Spleen (tissue), 11 donors: ENCODE measurements around the gene ABCC1. TPM values are rescaled to one million over a fixed set of nuclear protein-coding genes. Genes with fewer than 3 reads are reported as not detected.

Experiments
- DNase-seq: peaks from one replicate; pipeline ENCODE4 v3.0.0-alpha.2; 2020
- H3K27ac ChIP-seq, 8 donors: fragments of 200-600 bp; sonication (generic) in 7 of 8; 1 replicate in 4 of 8; 2 replicates in 4 of 8; pipeline versions ENCODE4 v1.5.0 to v1.8.0; 2016 to 2021; ENCODE audit warnings: inconsistent platforms in 4 of 8, mild to moderate bottlenecking in 4 of 8, moderate library complexity in 1 of 8
- H3K27me3 ChIP-seq, 7 donors: fragments of 200-600 bp; sonication (generic) in 6 of 7; replicated peaks in 1 of 7; 1 replicate in 4 of 7; 2 replicates in 3 of 7; pipeline versions ENCODE4 v1.5.0 to v1.8.0; 2016 to 2021; ENCODE audit warnings: inconsistent platforms in 3 of 7, mild to moderate bottlenecking in 1 of 7
- H3K36me3 ChIP-seq, 6 donors: fragments of 200-600 bp; sonication (generic) in 5 of 6; 1 replicate in 4 of 6; 2 replicates in 2 of 6; pipeline versions ENCODE4 v1.5.0 to v1.8.0; 2016 to 2021; ENCODE audit warnings: inconsistent platforms in 2 of 6
- H3K4me1 ChIP-seq, 6 donors: fragments of 200-600 bp; sonication (generic) in 5 of 6; 1 replicate in 3 of 6; 2 replicates in 3 of 6; pipeline versions ENCODE4 v1.5.0 to v1.8.0; 2016 to 2021; ENCODE audit warnings: inconsistent platforms in 3 of 6
- H3K4me3 ChIP-seq, 8 donors: fragments of 200-600 bp; sonication (generic) in 7 of 8; 1 replicate in 4 of 8; 2 replicates in 4 of 8; pipeline versions ENCODE4 v1.5.0 to v1.8.0; 2016 to 2021; ENCODE audit warnings: inconsistent platforms in 4 of 8, mild to moderate bottlenecking in 4 of 8, moderate library complexity in 2 of 8
- H3K9me3 ChIP-seq, 8 donors: fragments of 200-600 bp; sonication (generic) in 7 of 8; 1 replicate in 4 of 8; 2 replicates in 4 of 8; pipeline versions ENCODE4 v1.5.0 to v1.8.0; 2016 to 2021; ENCODE audit warnings: inconsistent platforms in 4 of 8
- POLR2A ChIP-seq, 3 donors: fragments of 450-650 bp; IDR thresholded peaks; one replicate each; pipeline ENCODE4 v1.5.1; 2017; ENCODE audit warnings: antibody characterized with exemption in 3 of 3, mild to moderate bottlenecking in 1 of 3
- POLR2AphosphoS5 ChIP-seq, 3 donors: sonication (generic); formaldehyde crosslinking; IDR thresholded peaks; one replicate each; pipeline ENCODE4 v1.5.1; 2017; ENCODE audit warnings: antibody characterized with exemption in 3 of 3
- WGBS, 5 donors: extraction: QIAGEN DNeasy Blood & Tissue Kit in 3 of 5; methylation state at CpG; one replicate each; pipeline versions ENCODE4 v1.1.5 to v1.1.7; 2013 to 2018; 5-methylcytosine and 5-hydroxymethylcytosine counted together
- intact Hi-C: fragments of 100-400 bp; cut with DNase I; formaldehyde crosslinking; loops from one replicate; pipeline ENCODE4 v1.15.0; 2023; ENCODE audit warnings: low total_unique reads
- polyA plus RNA-seq, 3 donors: library from polyadenylated mRNA; stranded (reverse); fragments of 200-250 nt; gene quantifications; one replicate each; pipeline ENCODE4 v1.2.1, GENCODE V29; 2013
- total RNA-seq, 7 donors: library from RNA; depleted of rRNA in 3 of 7; stranded (reverse); fragments of >200 nt in 3 of 7; fragmentation: NEBNext Ultra II Directional in 4 of 7; extraction: Animal tissue kit (Norgen Biotek cat#: 25700) in 4 of 7; gene quantifications; one replicate each; pipeline versions ENCODE4 v1.1.0 to v1.2.1, GENCODE V29; 2016 to 2021
- TF ChIP-seq, protein P1 (sequence below), 11 experiments: fragments of 200-600 bp in 7 of 11; fragments of 450-650 bp in 4 of 11; sonication (generic) in 4 of 11; IDR thresholded peaks in 8 of 11; conservative IDR thresholded peaks in 3 of 11; 1 replicate in 7 of 11; 2 replicates in 4 of 11; pipeline versions ENCODE4 v1.4.0 to v1.8.0; 2016 to 2021; ENCODE audit warnings: antibody characterized with exemption in 11 of 11, inconsistent platforms in 4 of 11, mild to moderate bottlenecking in 1 of 11
- donor health status: healthy with polysubstance abuse.
- donor health status: DM: no; HTN: no; CAD: no; lungs with moderate emphysema.
- donor health status: DM: no; HTN: no; CAD: no.
- donor health status: Bipolar disorder and iron deficiency.
- donor health status: healthy.
- donor health status: DM: no; HTN: no; CAD: no.
- donor health status: DM: yes; HTN: yes; CAD: no.

ABCC1 gene
- total and polyA plus RNA-seq, 10 donors: 7.8 to 65.7 (median 52.5) TPM

- intact Hi-C loops: no loop called here
- no peak for DNase-seq
- no peaks in the 10 kb centered on the region for H3K27me3 ChIP-seq
- TF ChIP-seq, protein P1, sequence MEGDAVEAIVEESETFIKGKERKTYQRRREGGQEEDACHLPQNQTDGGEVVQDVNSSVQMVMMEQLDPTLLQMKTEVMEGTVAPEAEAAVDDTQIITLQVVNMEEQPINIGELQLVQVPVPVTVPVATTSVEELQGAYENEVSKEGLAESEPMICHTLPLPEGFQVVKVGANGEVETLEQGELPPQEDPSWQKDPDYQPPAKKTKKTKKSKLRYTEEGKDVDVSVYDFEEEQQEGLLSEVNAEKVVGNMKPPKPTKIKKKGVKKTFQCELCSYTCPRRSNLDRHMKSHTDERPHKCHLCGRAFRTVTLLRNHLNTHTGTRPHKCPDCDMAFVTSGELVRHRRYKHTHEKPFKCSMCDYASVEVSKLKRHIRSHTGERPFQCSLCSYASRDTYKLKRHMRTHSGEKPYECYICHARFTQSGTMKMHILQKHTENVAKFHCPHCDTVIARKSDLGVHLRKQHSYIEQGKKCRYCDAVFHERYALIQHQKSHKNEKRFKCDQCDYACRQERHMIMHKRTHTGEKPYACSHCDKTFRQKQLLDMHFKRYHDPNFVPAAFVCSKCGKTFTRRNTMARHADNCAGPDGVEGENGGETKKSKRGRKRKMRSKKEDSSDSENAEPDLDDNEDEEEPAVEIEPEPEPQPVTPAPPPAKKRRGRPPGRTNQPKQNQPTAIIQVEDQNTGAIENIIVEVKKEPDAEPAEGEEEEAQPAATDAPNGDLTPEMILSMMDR (IDR thresholded peaks at IDR 0.05 in 8 of 11, conservative IDR thresholded peaks at IDR 0.05 in 3 of 11): no peak
- no peak overlapping the region for H3K27ac ChIP-seq
- 92 to 96% (median 94%) methylated on average over 8 of the region's 8 CpGs for WGBS, 5 donors
- peaks cover 0 to 90% (median 46%) of the 10 kb centered on the region in 6 donors for H3K36me3 ChIP-seq
- H3K4me1 ChIP-seq: peaks cover 3 to 43% (median 14%) of the 10 kb centered on the region in 6 donors
- no peaks in the 10 kb centered on the region for H3K9me3 ChIP-seq
- H3K4me3 ChIP-seq: no peak overlapping the region
Observed at GRCh38 chr16:16036359-16036792, 87.0 kb downstream of the ABCC1 start.

- Histone ChIP-seq H3K36me3 (peaks cover 0 to 97% (median 47%) of the 10 kb centered on the region in 6 donors), H3K4me1 (peaks cover 3 to 48% (median 14%) of the 10 kb centered on the region in 6 donors), H3K9me3 (no peaks in the 10 kb centered on the region), H3K4me3 (no peak overlapping the region), H3K27me3 (no peaks in the 10 kb centered on the region), H3K27ac (no peak overlapping the region)
- intact Hi-C loops: no loop called here
- DNase-seq: no peak
- WGBS, 5 donors: 88 to 96% (median 95%) methylated on average over 11 of the region's 11 CpGs
- no peak for TF ChIP-seq POLR2AphosphoS5 (IDR thresholded peaks at IDR 0.05)
- TF ChIP-seq, protein P1 (IDR thresholded peaks at IDR 0.05 in 8 of 11, conservative IDR thresholded peaks at IDR 0.05 in 3 of 11): no peak
- no peak for TF ChIP-seq POLR2A (IDR thresholded peaks at IDR 0.05)
Observed at GRCh38 chr16:16037521-16037920, 88.1 kb downstream of the ABCC1 start.

- H3K4me1 ChIP-seq: peaks cover under 1 to 43% (median 10%) of the 10 kb centered on the region in 6 donors
- no peaks in the 10 kb centered on the region for H3K9me3 ChIP-seq
- 92 to 100% (median 98%) methylated on average over 1 of the region's 1 CpG for WGBS, 5 donors
- peaks cover 0 to 98% (median 48%) of the 10 kb centered on the region in 6 donors for H3K36me3 ChIP-seq
- H3K4me3 ChIP-seq: no peak overlapping the region
- no peaks in the 10 kb centered on the region for H3K27me3 ChIP-seq
- intact Hi-C loops: no loop called here
- H3K27ac ChIP-seq: no peak overlapping the region
- DNase-seq: no peak
- TF ChIP-seq POLR2AphosphoS5 (IDR thresholded peaks at IDR 0.05) (no peak), POLR2A (IDR thresholded peaks at IDR 0.05) (no peak)
- TF ChIP-seq, protein P1 (IDR thresholded peaks at IDR 0.05 in 8 of 11, conservative IDR thresholded peaks at IDR 0.05 in 3 of 11): no peak
Observed at GRCh38 chr16:16037970-16038369, 88.6 kb downstream of the ABCC1 start.

- peaks cover 0 to 97% (median 49%) of the 10 kb centered on the region in 6 donors for H3K36me3 ChIP-seq
- no peaks in the 10 kb centered on the region for H3K27me3 ChIP-seq
- intact Hi-C loops: no loop called here
Observed at GRCh38 chr16:16038950-16039349, 89.5 kb downstream of the ABCC1 start.

More at GRCh38 chr16:16038950-16039349, 89.5 kb downstream of the ABCC1 start:
- DNase-seq: no peak
- Histone ChIP-seq H3K27ac (peak overlapping the region in 1 of 8 donors; percentile 27), H3K9me3 (no peaks in the 10 kb centered on the region), H3K4me3 (no peak overlapping the region), H3K4me1 (peaks cover 0 to 33% (median 4%) of the 10 kb centered on the region in 6 donors)
- 29 to 60% (median 48%) methylated on average over 6 of the region's 6 CpGs for WGBS, 5 donors
- TF ChIP-seq, protein P1 (IDR thresholded peaks at IDR 0.05 in 8 of 11, conservative IDR thresholded peaks at IDR 0.05 in 3 of 11): no peak
- TF ChIP-seq POLR2AphosphoS5 (IDR thresholded peaks at IDR 0.05): no peak
- no peak for TF ChIP-seq POLR2A (IDR thresholded peaks at IDR 0.05)
